ENCODE measurements around the gene UPB1. TPM values are rescaled to one million over a fixed set of nuclear protein-coding genes. Genes with fewer than 3 reads are reported as not detected.

Gene UPB1
- total and polyA plus RNA-seq, 10 of the 15 experiments (the other 5 are each of a cell fraction or from before 2014, with no cell fraction given): 0.89 to 20.5 (median 3.1) TPM

GRCh38 chr22:24525416-24526037 is 30.4 kb downstream of the UPB1 start:
- Histone ChIP-seq H3K27me3 (replicated peaks in 1 of 2; ENCODE audit: control insufficient read depth in 2 of 2, insufficient read depth in 2 of 2, low read length in 1 of 2) (no peaks in the 10 kb centered on the region), H3K9me3 (replicated peaks; ENCODE audit: control insufficient read depth, insufficient read depth, low read length) (no peaks in the 10 kb centered on the region), H3K36me3 (ENCODE audit: control insufficient read depth in 2 of 2, insufficient read depth in 2 of 2, low read length in 1 of 2) (no peaks in the 10 kb centered on the region), H2AFZ (ENCODE audit: control insufficient read depth, low read depth, low read length) (peak overlapping the region; percentile 69), H3K27ac (ENCODE audit: control insufficient read depth, insufficient read depth) (no peak overlapping the region), H4K20me1 (ENCODE audit: control insufficient read depth, insufficient read depth) (no peaks in the 10 kb centered on the region), H3K9ac (ENCODE audit: control insufficient read depth, insufficient read depth, low read length) (no peak overlapping the region), H3K79me2 (ENCODE audit: control insufficient read depth, insufficient read depth, low read length) (no peaks in the 10 kb centered on the region), H3K4me2 (ENCODE audit: control insufficient read depth, insufficient read depth) (0 out of 2 replicates have a peak overlapping the region, but pooled peaks have one; percentile 53), H3K4me3 (no peak overlapping the region), H3K4me1 (ENCODE audit: control insufficient read depth, insufficient read depth, low read length) (peaks cover 10% of the 10 kb centered on the region)
- ChIA-PET POLR2A (interaction anchor here (0.6 kb wide), 1 partner anchor 135 kb away, joined by 5 read pairs; no protein-coding TSS in a partner anchor), CTCF (interaction anchor here (0.7 to 11.7 kb wide), 22 partner anchors 9 to 283 kb away, joined by 3 to 213 read pairs (median 4); partner anchors contain the start of gene ADORA2A), RAD21 (ENCODE audit: unreplicated experiment) (interaction anchor here (1.0 to 1.6 kb wide), 6 partner anchors 18 to 200 kb away, joined by 3 to 5 read pairs (median 4); no protein-coding TSS in a partner anchor), SMC1A (ENCODE audit: uncharacterized antibody, unreplicated experiment) (interaction anchor here (0.8 to 7.7 kb wide), 7 partner anchors 12 to 124 kb away, joined by 3 to 113 read pairs (median 3); no protein-coding TSS in a partner anchor)
- under 1% methylated on average over 12 of the region's 12 CpGs for WGBS (ENCODE audit: insufficient coverage, insufficient replicate concordance, low lambda C conversion rate, missing lambda C conversion rate)
- in situ Hi-C loops (cut with MboI) (no loop called here), intact Hi-C loops (cut with micrococcal nuclease; ENCODE audit: unreplicated experiment) (loop anchor here (1.0 kb wide), 2 partner anchors 101 to 200 kb away; no protein-coding TSS in a partner anchor)
- no TSS peak for BruUV-seq (replicated peaks)
- DNase-seq (ENCODE audit: low read depth, low spot score) (peak; percentile 62), FAIRE-seq (peak; percentile 99), ATAC-seq (peak; percentile 92)
- TF ChIP-seq MLLT1 (IDR thresholded peaks at IDR 0.05): no peak
- no peak for TF ChIP-seq WRNIP1 (IDR thresholded peaks at IDR 0.05; ENCODE audit: borderline replicate concordance, low read depth, low read length)
- TF ChIP-seq RUNX3 (IDR thresholded peaks at IDR 0.05; ENCODE audit: low read length): peak; percentile 47
- TF ChIP-seq IKZF2 (IDR thresholded peaks at IDR 0.05): peak in 1 of 2 experiments; percentile 21; a peak in 1 of 4 replicates
- no peak; the same call in 1 of the 2 replicates for TF ChIP-seq IKZF1 (conservative IDR thresholded peaks at IDR 0.05)
- peak; percentile 75 for TF ChIP-seq PKNOX1 (IDR thresholded peaks at IDR 0.05)
- 0 out of 2 replicates have a peak, but pooled peaks have one; percentile 58 for TF ChIP-seq JUND (IDR thresholded peaks at IDR 0.05; ENCODE audit: low read depth, low read length)
- no peak for TF ChIP-seq CREB1 (IDR thresholded peaks at IDR 0.05; ENCODE audit: low read depth)
- TF ChIP-seq BRCA1 (IDR thresholded peaks at IDR 0.05; ENCODE audit: low read depth, low read length): no peak
- no peak for TF ChIP-seq TBL1XR1 (IDR thresholded peaks at IDR 0.05; ENCODE audit: low read depth, low read length)
- no peak for TF ChIP-seq ATF3 (IDR thresholded peaks at IDR 0.05; ENCODE audit: borderline replicate concordance, extremely low read depth, low read depth, low read length)
- TF ChIP-seq EGR1 (IDR thresholded peaks at IDR 0.05; ENCODE audit: borderline replicate concordance in 1 of 2, low read depth in 2 of 2, low read length in 2 of 2): no peak
- 0 out of 2 replicates have a peak, but pooled peaks have one; percentile 48 for TF ChIP-seq NBN (IDR thresholded peaks at IDR 0.05)
- 0 out of 2 replicates have a peak, but pooled peaks have one; percentile 17 for TF ChIP-seq MEF2A (IDR thresholded peaks at IDR 0.05; ENCODE audit: insufficient read depth, low read depth, low read length)
- TF ChIP-seq CTCF (IDR thresholded peaks at IDR 0.05 in 2 of 3, conservative IDR thresholded peaks at IDR 0.05 in 1 of 3; ENCODE audit: control insufficient read depth in 2 of 3, extremely low read depth in 1 of 3, insufficient read depth in 1 of 3, low read depth in 3 of 3, low read length in 3 of 3): peak; percentile 89 to 94 (median 90)
- TF ChIP-seq SMC3 (IDR thresholded peaks at IDR 0.05; ENCODE audit: borderline replicate concordance, low read length): peak; percentile 95
- peak; percentile 99 for TF ChIP-seq NR2F1 (conservative IDR thresholded peaks at IDR 0.05)
- TF ChIP-seq HDAC6 (IDR thresholded peaks at IDR 0.05; ENCODE audit: unreplicated experiment): no peak
- no peak; the same call in 1 of the 2 replicates for TF ChIP-seq MXI1 (IDR thresholded peaks at IDR 0.05; ENCODE audit: low read depth, low read length)

Data from GM12878 (cell line).